HL-60 (cell line): ENCODE data around the gene KIF5A.

Source experiments
- GABPA ChIP-seq: IDR thresholded peaks from 2 replicates; pipeline ENCODE4 v1.6.1; 2012; ENCODE audit warnings: low read depth
- POLR2AphosphoS5 ChIP-seq: IDR thresholded peaks from 2 replicates; pipeline ENCODE4 v1.6.1; 2012; ENCODE audit warnings: low read depth
- SPI1 ChIP-seq: IDR thresholded peaks from 2 replicates; pipeline ENCODE4 v1.6.1; 2012; ENCODE audit warnings: low read depth, mild to moderate bottlenecking, borderline replicate concordance
- TF ChIP-seq, protein P1 (sequence below): IDR thresholded peaks from one replicate; pipeline ENCODE4 v1.5.1; 2011; ENCODE audit warnings: low read length, control low read depth, inconsistent platforms; ENCODE audit not compliant: insufficient read depth
- TF ChIP-seq, protein P2 (sequence below): IDR thresholded peaks from 2 replicates; pipeline ENCODE4 v1.6.1; 2012; ENCODE audit warnings: low read depth; ENCODE audit not compliant: insufficient replicate concordance

- TF ChIP-seq, protein P1, sequence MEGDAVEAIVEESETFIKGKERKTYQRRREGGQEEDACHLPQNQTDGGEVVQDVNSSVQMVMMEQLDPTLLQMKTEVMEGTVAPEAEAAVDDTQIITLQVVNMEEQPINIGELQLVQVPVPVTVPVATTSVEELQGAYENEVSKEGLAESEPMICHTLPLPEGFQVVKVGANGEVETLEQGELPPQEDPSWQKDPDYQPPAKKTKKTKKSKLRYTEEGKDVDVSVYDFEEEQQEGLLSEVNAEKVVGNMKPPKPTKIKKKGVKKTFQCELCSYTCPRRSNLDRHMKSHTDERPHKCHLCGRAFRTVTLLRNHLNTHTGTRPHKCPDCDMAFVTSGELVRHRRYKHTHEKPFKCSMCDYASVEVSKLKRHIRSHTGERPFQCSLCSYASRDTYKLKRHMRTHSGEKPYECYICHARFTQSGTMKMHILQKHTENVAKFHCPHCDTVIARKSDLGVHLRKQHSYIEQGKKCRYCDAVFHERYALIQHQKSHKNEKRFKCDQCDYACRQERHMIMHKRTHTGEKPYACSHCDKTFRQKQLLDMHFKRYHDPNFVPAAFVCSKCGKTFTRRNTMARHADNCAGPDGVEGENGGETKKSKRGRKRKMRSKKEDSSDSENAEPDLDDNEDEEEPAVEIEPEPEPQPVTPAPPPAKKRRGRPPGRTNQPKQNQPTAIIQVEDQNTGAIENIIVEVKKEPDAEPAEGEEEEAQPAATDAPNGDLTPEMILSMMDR = no peak
- TF ChIP-seq POLR2AphosphoS5 = no peak; the same call in 1 of the 2 replicates
- TF ChIP-seq, protein P2, sequence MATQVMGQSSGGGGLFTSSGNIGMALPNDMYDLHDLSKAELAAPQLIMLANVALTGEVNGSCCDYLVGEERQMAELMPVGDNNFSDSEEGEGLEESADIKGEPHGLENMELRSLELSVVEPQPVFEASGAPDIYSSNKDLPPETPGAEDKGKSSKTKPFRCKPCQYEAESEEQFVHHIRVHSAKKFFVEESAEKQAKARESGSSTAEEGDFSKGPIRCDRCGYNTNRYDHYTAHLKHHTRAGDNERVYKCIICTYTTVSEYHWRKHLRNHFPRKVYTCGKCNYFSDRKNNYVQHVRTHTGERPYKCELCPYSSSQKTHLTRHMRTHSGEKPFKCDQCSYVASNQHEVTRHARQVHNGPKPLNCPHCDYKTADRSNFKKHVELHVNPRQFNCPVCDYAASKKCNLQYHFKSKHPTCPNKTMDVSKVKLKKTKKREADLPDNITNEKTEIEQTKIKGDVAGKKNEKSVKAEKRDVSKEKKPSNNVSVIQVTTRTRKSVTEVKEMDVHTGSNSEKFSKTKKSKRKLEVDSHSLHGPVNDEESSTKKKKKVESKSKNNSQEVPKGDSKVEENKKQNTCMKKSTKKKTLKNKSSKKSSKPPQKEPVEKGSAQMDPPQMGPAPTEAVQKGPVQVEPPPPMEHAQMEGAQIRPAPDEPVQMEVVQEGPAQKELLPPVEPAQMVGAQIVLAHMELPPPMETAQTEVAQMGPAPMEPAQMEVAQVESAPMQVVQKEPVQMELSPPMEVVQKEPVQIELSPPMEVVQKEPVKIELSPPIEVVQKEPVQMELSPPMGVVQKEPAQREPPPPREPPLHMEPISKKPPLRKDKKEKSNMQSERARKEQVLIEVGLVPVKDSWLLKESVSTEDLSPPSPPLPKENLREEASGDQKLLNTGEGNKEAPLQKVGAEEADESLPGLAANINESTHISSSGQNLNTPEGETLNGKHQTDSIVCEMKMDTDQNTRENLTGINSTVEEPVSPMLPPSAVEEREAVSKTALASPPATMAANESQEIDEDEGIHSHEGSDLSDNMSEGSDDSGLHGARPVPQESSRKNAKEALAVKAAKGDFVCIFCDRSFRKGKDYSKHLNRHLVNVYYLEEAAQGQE = no peak
- TF ChIP-seq SPI1 = no peak
- TF ChIP-seq GABPA = no peak
Measured at GRCh38 chr12:57514720-57515407, 35.0 kb upstream of the KIF5A start.
